ENCODE results near the gene LEF1. TPM values are rescaled to one million over a fixed set of nuclear protein-coding genes. Genes with fewer than 3 reads are reported as not detected.

The LEF1 gene
- polyA plus RNA-seq, 1 donor (not counting 4 experiments of a cell fraction or from before 2014, with no cell fraction given) = 1.5 TPM

DNA sequence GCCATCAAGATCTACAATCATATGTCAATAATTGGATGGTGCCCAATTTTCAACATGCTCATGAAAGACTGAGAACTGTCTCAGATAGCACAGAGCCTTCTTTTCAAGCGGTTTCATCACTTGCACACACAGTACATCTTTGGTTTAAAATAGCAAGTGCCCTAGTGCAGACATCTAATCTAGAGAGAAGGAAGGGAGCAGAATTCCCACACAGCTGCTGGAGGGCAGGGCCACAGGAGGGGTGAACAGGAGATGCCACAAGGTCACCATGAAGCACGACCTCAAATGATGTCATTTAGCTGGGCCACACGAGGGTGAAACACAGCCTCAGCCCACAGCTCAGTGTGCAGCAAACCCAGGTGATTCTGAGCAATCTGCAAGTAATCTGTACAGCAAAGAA lies 24.3 kb downstream of the LEF1 start:
- TF ChIP-seq CTCF (optimal IDR thresholded peaks at IDR 0.05 in 1 of 3, IDR thresholded peaks at IDR 0.05 in 1 of 3, conservative IDR thresholded peaks at IDR 0.05 in 1 of 3; ENCODE audit: extremely low read depth in 1 of 3, insufficient read depth in 2 of 3, low read length in 3 of 3) (no peak), EZH2 (IDR thresholded peaks at IDR 0.05; ENCODE audit: low read length) (no peak)
- Histone ChIP-seq H3K36me3 (ENCODE audit: control insufficient read depth in 2 of 2, extremely low read depth in 1 of 2, insufficient read depth in 2 of 2, low read length in 2 of 2) (no peaks in the 10 kb centered on the region), H3K9me1 (ENCODE audit: control insufficient read depth, extremely low read depth, insufficient read depth, low read length) (no peaks in the 10 kb centered on the region), H3K4me2 (ENCODE audit: control insufficient read depth, extremely low read depth, insufficient read depth, low read depth, low read length) (no peak overlapping the region), H3K9me3 (ENCODE audit: control insufficient read depth, low read depth, low read length) (no peaks in the 10 kb centered on the region), H3K79me2 (ENCODE audit: control insufficient read depth, insufficient read depth, low read length) (no peaks in the 10 kb centered on the region), H3K27ac (ENCODE audit: control insufficient read depth, insufficient read depth, low read length) (no peak overlapping the region), H3K27me3 (ENCODE audit: control insufficient read depth, extremely low read depth, insufficient read depth, low read length) (peaks cover 8% of the 10 kb centered on the region), H2AFZ (ENCODE audit: control insufficient read depth, low read length) (no peak overlapping the region), H3K4me1 (ENCODE audit: control insufficient read depth, extremely low read depth, insufficient read depth, low read length) (no peaks in the 10 kb centered on the region), H4K20me1 (ENCODE audit: control insufficient read depth, extremely low read depth, insufficient read depth, low read length) (no peaks in the 10 kb centered on the region), H3K9ac (ENCODE audit: control insufficient read depth, extremely low read depth, insufficient read depth, low read length) (no peak overlapping the region), H3K4me3 (ENCODE audit: control insufficient read depth in 2 of 3, extremely low read depth in 1 of 3, insufficient read depth in 2 of 3, low read depth in 1 of 3, low read length in 3 of 3) (no peak overlapping the region)
- DNase-seq (ENCODE audit: low read depth, low spot score) (no peak), FAIRE-seq (no peak)
- dilution Hi-C loops (cut with MboI; ENCODE audit: extremely low pct_ligation_motif_present, low sequenced_read_pairs) = no loop called here

DNA sequence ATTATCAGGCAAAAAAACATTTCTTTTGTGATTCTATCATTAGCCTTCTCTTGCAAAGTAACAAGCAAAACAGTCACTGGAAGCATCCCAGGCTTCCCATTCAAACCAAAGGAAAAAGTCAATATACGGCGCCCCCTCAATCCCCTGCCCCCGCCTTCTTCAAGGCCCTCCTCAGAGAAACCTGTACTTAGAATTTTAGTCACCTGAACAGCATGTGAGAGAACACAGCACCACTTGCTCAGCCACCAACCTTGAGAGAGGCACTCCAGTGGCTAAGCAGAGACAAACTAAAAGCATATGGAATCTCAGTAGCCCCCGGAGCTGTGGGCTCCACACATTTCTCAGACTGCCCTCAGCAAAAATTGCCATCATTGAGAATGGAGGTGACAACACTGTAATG lies 25.2 kb downstream of the LEF1 start:
- Histone ChIP-seq H3K4me1 (ENCODE audit: control insufficient read depth, extremely low read depth, insufficient read depth, low read length) (no peaks in the 10 kb centered on the region), H3K9me3 (ENCODE audit: control insufficient read depth, low read depth, low read length) (no peaks in the 10 kb centered on the region), H3K27me3 (ENCODE audit: control insufficient read depth, extremely low read depth, insufficient read depth, low read length) (peaks cover 8% of the 10 kb centered on the region), H4K20me1 (ENCODE audit: control insufficient read depth, extremely low read depth, insufficient read depth, low read length) (no peaks in the 10 kb centered on the region), H3K9ac (ENCODE audit: control insufficient read depth, extremely low read depth, insufficient read depth, low read length) (no peak overlapping the region), H3K27ac (ENCODE audit: control insufficient read depth, insufficient read depth, low read length) (no peak overlapping the region), H3K9me1 (ENCODE audit: control insufficient read depth, extremely low read depth, insufficient read depth, low read length) (no peaks in the 10 kb centered on the region), H2AFZ (ENCODE audit: control insufficient read depth, low read length) (no peak overlapping the region), H3K36me3 (ENCODE audit: control insufficient read depth in 2 of 2, extremely low read depth in 1 of 2, insufficient read depth in 2 of 2, low read length in 2 of 2) (no peaks in the 10 kb centered on the region), H3K79me2 (ENCODE audit: control insufficient read depth, insufficient read depth, low read length) (no peaks in the 10 kb centered on the region), H3K4me3 (ENCODE audit: control insufficient read depth in 2 of 3, extremely low read depth in 1 of 3, insufficient read depth in 2 of 3, low read depth in 1 of 3, low read length in 3 of 3) (no peak overlapping the region), H3K4me2 (ENCODE audit: control insufficient read depth, extremely low read depth, insufficient read depth, low read depth, low read length) (no peak overlapping the region)
- no peak for DNase-seq (ENCODE audit: low read depth, low spot score)
- TF ChIP-seq CTCF (optimal IDR thresholded peaks at IDR 0.05 in 1 of 3, IDR thresholded peaks at IDR 0.05 in 1 of 3, conservative IDR thresholded peaks at IDR 0.05 in 1 of 3; ENCODE audit: extremely low read depth in 1 of 3, insufficient read depth in 2 of 3, low read length in 3 of 3) (no peak), EZH2 (IDR thresholded peaks at IDR 0.05; ENCODE audit: low read length) (no peak)
- dilution Hi-C loops (cut with MboI; ENCODE audit: extremely low pct_ligation_motif_present, low sequenced_read_pairs) = no loop called here
- FAIRE-seq = no peak
